HepG2 (cell line): ENCODE data around the gene RAB11FIP2. TPM values are rescaled to one million over a fixed set of nuclear protein-coding genes. Genes with fewer than 3 reads are reported as not detected.

Experiments used
- ATAC-seq: fragments of 200-7000 bp; cut with Tn5 transposase; 3 replicates; pipeline ENCODE4 v1.9.1; 2020; ENCODE audit warnings: mild to moderate bottlenecking, moderate library complexity
- BruUV-seq: library from RNA; stranded (reverse); fragments of 400-500 nt; replicated peaks from 2 replicates; lab custom pipeline; 2021; lab: Mats Ljungman, UMichigan
- CTCF ChIA-PET: fragments of 300-600 bp; formaldehyde crosslinking; extraction: SDS; loops from one replicate; lab custom pipeline; 2021; ENCODE audit warnings: low total read pairs, inconsistent platforms, low intra/inter-chr PET ratio; lab: Yijun Ruan, JAX
- POLR2A ChIA-PET: fragments of 350-600 bp; sonication (Branson Sonifier 250); formaldehyde crosslinking; loops from one replicate; lab custom pipeline; 2020; ENCODE audit warnings: antibody characterized with exemption, inconsistent platforms; lab: Yijun Ruan, JAX
- DNase-seq: peaks from one replicate; pipeline ENCODE4 v3.0.0-alpha.2; 2015; ENCODE audit warnings: low spot score
- FAIRE-seq: peaks from 3 replicates; lab custom pipeline; 2011; peaks lifted over from hg19 to GRCh38; lab: Jason Lieb, UNC
- H2AFZ ChIP-seq: one replicate; pipeline ENCODE4 v1.6.1; 2011; ENCODE audit warnings: low read length, inconsistent platforms
- H3K27ac ChIP-seq: fragments of 300-600 bp; 3 replicates; pipeline ENCODE4 v1.8.0; 2011; ENCODE audit warnings: mixed run types, mild to moderate bottlenecking, mixed read lengths, low read length, inconsistent platforms; ENCODE audit not compliant: insufficient read depth; ENCODE audit errors: extremely low read length
- H3K27me3 ChIP-seq, 2 experiments: fragments of 200-600 bp in 1 of 2; 2 replicates in 1 of 2; 3 replicates in 1 of 2; pipeline versions ENCODE4 v1.6.0 to v1.8.0; 2011; ENCODE audit warnings: low read length in 2 of 2, mild to moderate bottlenecking in 2 of 2, moderate library complexity in 2 of 2, inconsistent platforms in 1 of 2; ENCODE audit not compliant: insufficient read depth in 2 of 2, control insufficient read depth in 1 of 2
- H3K36me3 ChIP-seq, 2 experiments: fragments of 200-600 bp in 1 of 2; replicated peaks in 1 of 2; 2 replicates in 1 of 2; 3 replicates in 1 of 2; pipeline versions ENCODE4 v1.5.1 to v1.8.0; 2011; ENCODE audit warnings: low read length in 2 of 2, inconsistent platforms in 1 of 2; ENCODE audit not compliant: insufficient read depth in 2 of 2, control insufficient read depth in 1 of 2
- H3K4me1 ChIP-seq: 2 replicates; pipeline ENCODE4 v1.5.1; 2012; ENCODE audit warnings: low read length, inconsistent platforms; ENCODE audit not compliant: insufficient read depth
- H3K4me2 ChIP-seq: 2 replicates; pipeline ENCODE4 v1.6.0; 2011; ENCODE audit warnings: low read depth, low read length, inconsistent platforms
- H3K4me3 ChIP-seq, 3 experiments: fragments of 200-600 bp in 1 of 3; sonication (generic), shearing (Covaris generic) in 1 of 3; replicated peaks in 1 of 3; 2 replicates each; pipeline ENCODE4 v1.5.1; 2011 to 2016; ENCODE audit warnings: low read length in 3 of 3, inconsistent platforms in 2 of 3, low read depth in 2 of 3, mild to moderate bottlenecking in 2 of 3, control low read depth in 1 of 3, mixed read lengths in 1 of 3; ENCODE audit not compliant: insufficient read depth in 1 of 3
- H3K79me2 ChIP-seq: one replicate; pipeline ENCODE4 v1.6.1; 2011; ENCODE audit warnings: low read length, inconsistent platforms; ENCODE audit not compliant: insufficient read depth
- H3K9ac ChIP-seq: 2 replicates; pipeline ENCODE4 v1.6.0; 2011; ENCODE audit warnings: mild to moderate bottlenecking, low read depth, low read length, inconsistent platforms; ENCODE audit not compliant: insufficient read depth
- H3K9me3 ChIP-seq: 2 replicates; pipeline ENCODE4 v1.5.1; 2012; ENCODE audit warnings: mild to moderate bottlenecking, low read length
- H4K20me1 ChIP-seq: 2 replicates; pipeline ENCODE4 v1.6.0; 2011; ENCODE audit warnings: inconsistent platforms, mild to moderate bottlenecking, low read length, moderate library complexity; ENCODE audit not compliant: insufficient read depth
- SETDB1 ChIP-seq: sonication (generic); formaldehyde crosslinking; IDR thresholded peaks from 2 replicates; pipeline ENCODE4 v1.5.1; 2020; ENCODE audit warnings: missing genetic modification reagents, mild to moderate bottlenecking, borderline replicate concordance
- SOX13 ChIP-seq, 3 experiments: fragments of 450-650 bp in 1 of 3; sonication (generic) in 1 of 3; formaldehyde crosslinking in 1 of 3; IDR thresholded peaks in 2 of 3; conservative IDR thresholded peaks in 1 of 3; 2 replicates each; pipeline versions ENCODE4 v1.5.0 to v1.6.1; 2016 to 2020; ENCODE audit warnings: antibody characterized with exemption in 1 of 3, mild to moderate bottlenecking in 1 of 3, missing compliant biosample characterization in 1 of 3, missing genetic modification reagents in 1 of 3, moderate library complexity in 1 of 3
- SRY ChIP-seq: sonication (generic); formaldehyde crosslinking; IDR thresholded peaks from 2 replicates; pipeline ENCODE4 v1.8.0; 2022; ENCODE audit warnings: mild to moderate bottlenecking, missing genetic modification reagents
- SSRP1 ChIP-seq: IDR thresholded peaks from 2 replicates; pipeline ENCODE4 v1.6.1; 2016; ENCODE audit warnings: control low read depth
- TOPORS ChIP-seq: sonication (generic); formaldehyde crosslinking; IDR thresholded peaks from 2 replicates; pipeline ENCODE4 v1.8.0; 2023; ENCODE audit warnings: mild to moderate bottlenecking, missing genetic modification reagents
- ZC3H4 ChIP-seq: sonication (generic); formaldehyde crosslinking; IDR thresholded peaks from 2 replicates; pipeline ENCODE4 v1.4.0; 2020; ENCODE audit warnings: missing genetic modification reagents, borderline replicate concordance
- WGBS: methylation state at CpG from one replicate; pipeline ENCODE4 v1.1.6; 2017; ENCODE audit warnings: low lambda C conversion rate; 5-methylcytosine and 5-hydroxymethylcytosine counted together
- in situ Hi-C: cut with HindIII; loops from 2 replicates; pipeline ENCODE4 v1.10.0; 2017; ENCODE audit warnings: low pct_unique_long_range_greater_than_20kb; ENCODE audit not compliant: extremely low pct_ligation_motif_present
- intact Hi-C: fragments of 100-400 bp; cut with micrococcal nuclease; formaldehyde crosslinking; loops from one replicate; pipeline ENCODE4 v1.10.0; 2022; ENCODE audit not compliant: unreplicated experiment
- polyA plus RNA-seq, 8 experiments: library from polyadenylated mRNA; depleted of rRNA in 3 of 8; stranded (reverse) in 7 of 8; unstranded in 1 of 8; fragments of >200 nt; fragmentation: Illumina TruSeq in 4 of 8; extraction: Trizol in 4 of 8; gene quantifications; 2 replicates each; pipeline versions ENCODE4 v1.2.1 to v1.2.3, GENCODE V29; 2011 to 2016; ENCODE audit warnings: low read depth in 4 of 8, missing spikeins in 1 of 8, mixed read lengths in 1 of 8; ENCODE audit not compliant: insufficient read depth in 1 of 8
- total RNA-seq, 5 experiments: library from RNA; depleted of rRNA; stranded (reverse); fragments of >200 nt; fragmentation: Illumina TruSeq; extraction: Trizol; gene quantifications; 2 replicates each; pipeline ENCODE4 v1.2.3, GENCODE V29; 2016; ENCODE audit warnings: low read depth in 1 of 5
- TF ChIP-seq, protein P1 (sequence below), 2 experiments: fragments of 450-650 bp in 1 of 2; sonication (generic) in 1 of 2; formaldehyde crosslinking in 1 of 2; IDR thresholded peaks; 2 replicates each; pipeline versions ENCODE4 v1.6.1 to v1.8.0; 2016 to 2022; ENCODE audit warnings: antibody characterized with exemption in 1 of 2, mild to moderate bottlenecking in 1 of 2, missing genetic modification reagents in 1 of 2
- TF ChIP-seq, protein P2 (sequence below): IDR thresholded peaks from 2 replicates; pipeline ENCODE4 v1.6.1; 2016; ENCODE audit warnings: missing genetic modification reagents, missing compliant biosample characterization

RAB11FIP2 gene
- total and polyA plus RNA-seq, 2 of the 13 experiments (the other 11 are each of a cell fraction or from before 2014, with no cell fraction given): 4.7 to 13.0 TPM

DNA sequence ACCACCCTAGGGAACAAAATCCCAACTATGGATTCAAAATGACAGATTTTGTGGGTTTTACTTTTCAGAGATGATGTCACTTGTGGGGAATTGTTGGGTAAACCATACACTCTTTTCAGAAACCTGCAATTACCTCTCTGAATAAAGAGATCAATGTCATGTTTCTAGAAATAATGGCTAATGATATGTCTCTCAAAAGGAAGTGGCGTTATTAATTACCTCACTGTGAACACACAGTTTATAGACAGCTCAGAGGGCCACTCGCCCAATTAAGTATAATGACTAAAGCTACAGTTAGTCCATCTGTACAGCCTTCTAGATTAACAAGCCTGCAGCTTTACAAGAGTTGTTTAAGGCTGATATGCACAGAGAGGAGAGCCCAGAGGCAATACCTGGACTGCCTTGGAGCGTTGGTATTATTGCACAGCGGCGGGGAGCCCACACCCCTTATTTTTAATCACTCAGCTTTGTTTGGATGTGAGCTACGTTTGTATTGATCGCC, 79.5 kb downstream of the RAB11FIP2 start:
- intact Hi-C loops: no loop called here
- BruUV-seq: no TSS peak
- H3K27me3 ChIP-seq: no peaks in the 10 kb centered on the region
- in situ Hi-C loops: no loop called here
- ChIA-PET CTCF (no interaction called here), POLR2A (no interaction called here)
- H3K9ac ChIP-seq: no peak overlapping the region
- no peaks in the 10 kb centered on the region for H3K36me3 ChIP-seq
- H3K4me2 ChIP-seq: no peak overlapping the region
- DNase-seq (no peak), ATAC-seq (no peak), FAIRE-seq (no peak)
- peaks cover 10% of the 10 kb centered on the region; the same call in 1 of the 2 replicates for H3K4me1 ChIP-seq
- no peaks in the 10 kb centered on the region for H4K20me1 ChIP-seq
- no peak overlapping the region for H3K4me3 ChIP-seq
- H3K27ac ChIP-seq: no peak overlapping the region
- H2AFZ ChIP-seq: no peak overlapping the region
- WGBS: 21% methylated on average over 7 of the region's 7 CpGs
- TF ChIP-seq SETDB1 (CRISPR knock-in tag) (no peak), SOX13 (IDR thresholded peaks at IDR 0.05) (no peak), SOX13 (CRISPR knock-in tag; conservative IDR thresholded peaks at IDR 0.05 in 1 of 2, IDR thresholded peaks at IDR 0.05 in 1 of 2) (no peak), TOPORS (CRISPR knock-in tag) (no peak)
- H3K9me3 ChIP-seq: no peaks in the 10 kb centered on the region
- H3K79me2 ChIP-seq: no peaks in the 10 kb centered on the region

DNA sequence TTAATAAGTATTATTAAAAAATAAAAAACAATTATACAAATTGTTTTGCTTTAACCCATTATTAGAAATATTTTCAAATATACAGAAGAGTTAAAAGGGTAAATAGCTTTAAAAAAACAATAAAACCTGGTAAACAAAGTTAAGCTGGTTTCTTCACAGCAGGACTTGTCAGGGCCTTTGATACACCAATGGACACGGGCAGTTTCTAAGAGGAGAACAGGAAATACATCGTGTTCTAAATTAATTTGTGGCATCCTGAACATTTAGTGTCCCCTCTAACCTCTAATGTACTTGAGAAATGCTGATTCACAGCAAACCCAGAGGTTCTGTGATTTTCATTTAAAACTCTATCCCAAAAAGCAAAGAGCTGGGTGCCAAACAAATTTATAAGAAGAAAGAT, 80.8 kb downstream of the RAB11FIP2 start:
- 2% methylated on average over 2 of the region's 2 CpGs for WGBS
- ChIA-PET CTCF (no interaction called here), POLR2A (no interaction called here)
- Histone ChIP-seq H3K79me2 (no peaks in the 10 kb centered on the region), H2AFZ (no peak overlapping the region), H3K4me3 (no peak overlapping the region), H4K20me1 (no peaks in the 10 kb centered on the region), H3K27ac (no peak overlapping the region), H3K4me2 (no peak overlapping the region), H3K27me3 (peaks cover 0 to 5% of the 10 kb centered on the region in 2 experiments; a peak in 1 of 5 replicates), H3K36me3 (no peaks in the 10 kb centered on the region), H3K9me3 (no peaks in the 10 kb centered on the region), H3K4me1 (peaks cover 10% of the 10 kb centered on the region; the same call in 1 of the 2 replicates), H3K9ac (no peak overlapping the region)
- no peak for ATAC-seq
- no TSS peak for BruUV-seq
- no peak for FAIRE-seq
- in situ Hi-C loops (no loop called here), intact Hi-C loops (no loop called here)
- no peak for DNase-seq
- TF ChIP-seq, protein P1, sequence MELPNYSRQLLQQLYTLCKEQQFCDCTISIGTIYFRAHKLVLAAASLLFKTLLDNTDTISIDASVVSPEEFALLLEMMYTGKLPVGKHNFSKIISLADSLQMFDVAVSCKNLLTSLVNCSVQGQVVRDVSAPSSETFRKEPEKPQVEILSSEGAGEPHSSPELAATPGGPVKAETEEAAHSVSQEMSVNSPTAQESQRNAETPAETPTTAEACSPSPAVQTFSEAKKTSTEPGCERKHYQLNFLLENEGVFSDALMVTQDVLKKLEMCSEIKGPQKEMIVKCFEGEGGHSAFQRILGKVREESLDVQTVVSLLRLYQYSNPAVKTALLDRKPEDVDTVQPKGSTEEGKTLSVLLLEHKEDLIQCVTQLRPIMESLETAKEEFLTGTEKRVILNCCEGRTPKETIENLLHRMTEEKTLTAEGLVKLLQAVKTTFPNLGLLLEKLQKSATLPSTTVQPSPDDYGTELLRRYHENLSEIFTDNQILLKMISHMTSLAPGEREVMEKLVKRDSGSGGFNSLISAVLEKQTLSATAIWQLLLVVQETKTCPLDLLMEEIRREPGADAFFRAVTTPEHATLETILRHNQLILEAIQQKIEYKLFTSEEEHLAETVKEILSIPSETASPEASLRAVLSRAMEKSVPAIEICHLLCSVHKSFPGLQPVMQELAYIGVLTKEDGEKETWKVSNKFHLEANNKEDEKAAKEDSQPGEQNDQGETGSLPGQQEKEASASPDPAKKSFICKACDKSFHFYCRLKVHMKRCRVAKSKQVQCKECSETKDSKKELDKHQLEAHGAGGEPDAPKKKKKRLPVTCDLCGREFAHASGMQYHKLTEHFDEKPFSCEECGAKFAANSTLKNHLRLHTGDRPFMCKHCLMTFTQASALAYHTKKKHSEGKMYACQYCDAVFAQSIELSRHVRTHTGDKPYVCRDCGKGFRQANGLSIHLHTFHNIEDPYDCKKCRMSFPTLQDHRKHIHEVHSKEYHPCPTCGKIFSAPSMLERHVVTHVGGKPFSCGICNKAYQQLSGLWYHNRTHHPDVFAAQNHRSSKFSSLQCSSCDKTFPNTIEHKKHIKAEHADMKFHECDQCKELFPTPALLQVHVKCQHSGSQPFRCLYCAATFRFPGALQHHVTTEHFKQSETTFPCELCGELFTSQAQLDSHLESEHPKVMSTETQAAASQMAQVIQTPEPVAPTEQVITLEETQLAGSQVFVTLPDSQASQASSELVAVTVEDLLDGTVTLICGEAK (IDR thresholded peaks at IDR 0.05): no peak
- TF ChIP-seq, protein P1 (CRISPR knock-in tag; IDR thresholded peaks at IDR 0.05): no peak
- TF ChIP-seq SRY (no peak), SSRP1 (CRISPR knock-in tag) (no peak), ZC3H4 (CRISPR knock-in tag) (no peak)
- TF ChIP-seq, protein P2, sequence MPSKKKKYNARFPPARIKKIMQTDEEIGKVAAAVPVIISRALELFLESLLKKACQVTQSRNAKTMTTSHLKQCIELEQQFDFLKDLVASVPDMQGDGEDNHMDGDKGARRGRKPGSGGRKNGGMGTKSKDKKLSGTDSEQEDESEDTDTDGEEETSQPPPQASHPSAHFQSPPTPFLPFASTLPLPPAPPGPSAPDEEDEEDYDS: no peak
